Psoas muscle (tissue), 8 donors: Measurements from ENCODE around the gene FOXL1. TPM values are rescaled to one million over a fixed set of nuclear protein-coding genes. Genes with fewer than 3 reads are reported as not detected.
A peak's percentile ranks its signal among the peaks of the same experiment; 100 is the strongest.

Source experiments
- ATAC-seq, 4 donors: fragments of 200-7000 bp; cut with Tn5 transposase; one replicate each; pipeline ENCODE4 v1.9.1; 2020; ENCODE audit warnings: moderate library complexity in 3 of 4, mild to moderate bottlenecking in 2 of 4
- DNase-seq, 2 donors: peaks; one replicate each; pipeline ENCODE4 v3.0.0-alpha.2; 2020
- H3K27ac ChIP-seq: fragments of 200-600 bp; one replicate; pipeline ENCODE4 v1.8.0; 2022
- H3K27me3 ChIP-seq, 3 donors: fragments of 200-600 bp in 1 of 3; one replicate each; pipeline versions ENCODE4 v1.6.1 to v1.8.0; 2013 to 2022; ENCODE audit warnings: low read length in 2 of 3, mild to moderate bottlenecking in 2 of 3, moderate library complexity in 1 of 3; ENCODE audit not compliant: insufficient read depth in 3 of 3
- H3K36me3 ChIP-seq, 2 donors: fragments of 200-600 bp in 1 of 2; one replicate each; pipeline versions ENCODE4 v1.6.1 to v1.8.0; 2013 to 2022; ENCODE audit warnings: low read depth in 1 of 2, mild to moderate bottlenecking in 1 of 2, moderate library complexity in 1 of 2; ENCODE audit not compliant: insufficient read depth in 1 of 2
- H3K4me1 ChIP-seq: fragments of 200-600 bp; one replicate; pipeline ENCODE4 v1.8.0; 2022
- H3K4me3 ChIP-seq: fragments of 200-600 bp; one replicate; pipeline ENCODE4 v1.8.0; 2022; ENCODE audit warnings: mild to moderate bottlenecking
- H3K9me3 ChIP-seq: fragments of 200-600 bp; one replicate; pipeline ENCODE4 v1.8.0; 2022
- WGBS, 3 donors: extraction: QIAGEN DNeasy Blood & Tissue Kit; methylation state at CpG; one replicate each; pipeline versions ENCODE4 v1.1.6 to v1.1.7; 2013; 5-methylcytosine and 5-hydroxymethylcytosine counted together
- intact Hi-C, 2 donors: fragments of 100-400 bp; cut with DNase I; formaldehyde crosslinking; loops; one replicate each; pipeline versions ENCODE4 v1.11.0 to v1.14.2; 2022
- polyA plus RNA-seq, 3 donors: library from polyadenylated mRNA; stranded (reverse); fragments of 200-250 nt; gene quantifications; one replicate each; pipeline ENCODE4 v1.2.3, GENCODE V29; 2013
- total RNA-seq, 4 donors: library from RNA; stranded (reverse); fragmentation: NEBNext Ultra II Directional in 2 of 4; extraction: Animal tissue kit (Norgen Biotek cat#: 25700) in 2 of 4; gene quantifications; one replicate each; pipeline versions ENCODE4 v1.2.1 to v1.2.4, GENCODE V29; 2021 to 2023
- TF ChIP-seq, protein P1 (sequence below): fragments of 200-600 bp; IDR thresholded peaks from one replicate; pipeline ENCODE4 v1.8.0; 2022; ENCODE audit warnings: antibody characterized with exemption
- donor health status: healthy with polysubstance abuse.
- donor health status: DM: no; HTN: no; CAD: no; lungs with moderate emphysema.
- donor health status: Bipolar disorder and iron deficiency.
- donor health status: healthy.
- donor health status: DM: yes; HTN: yes; CAD: no.
- donor health status: DM: no; HTN: no; CAD: no.
- donor health status: DM: no; HTN: no; CAD: no.
- donor health status: DM: yes; HTN: yes; CAD: no.

Gene FOXL1
- total and polyA plus RNA-seq, 7 donors = 0.12 to 1.3 (median 0.22) TPM

DNA sequence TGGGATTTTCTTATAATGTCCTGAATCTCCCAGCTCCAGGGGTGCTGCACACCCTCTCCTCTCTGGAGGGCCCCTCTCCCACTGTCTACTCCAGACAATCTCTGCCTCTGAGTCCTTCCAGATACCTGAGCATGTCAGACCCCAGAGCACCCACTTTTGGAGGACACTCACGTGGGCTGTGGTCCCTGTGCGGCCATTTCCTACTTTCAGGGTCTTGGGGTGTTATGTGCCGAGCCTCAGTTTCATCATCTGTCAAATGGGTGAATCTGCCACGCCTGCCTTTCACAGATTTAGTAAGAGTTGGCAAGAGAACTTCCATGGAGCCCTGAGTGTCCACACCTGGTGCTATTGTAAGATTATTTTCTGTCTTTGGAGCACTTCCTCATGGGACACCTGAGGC, 3.7 kb upstream of the FOXL1 start:
- WGBS, 3 donors = 54 to 69% (median 65%) methylated on average over 4 of the region's 4 CpGs
- TF ChIP-seq, protein P1, sequence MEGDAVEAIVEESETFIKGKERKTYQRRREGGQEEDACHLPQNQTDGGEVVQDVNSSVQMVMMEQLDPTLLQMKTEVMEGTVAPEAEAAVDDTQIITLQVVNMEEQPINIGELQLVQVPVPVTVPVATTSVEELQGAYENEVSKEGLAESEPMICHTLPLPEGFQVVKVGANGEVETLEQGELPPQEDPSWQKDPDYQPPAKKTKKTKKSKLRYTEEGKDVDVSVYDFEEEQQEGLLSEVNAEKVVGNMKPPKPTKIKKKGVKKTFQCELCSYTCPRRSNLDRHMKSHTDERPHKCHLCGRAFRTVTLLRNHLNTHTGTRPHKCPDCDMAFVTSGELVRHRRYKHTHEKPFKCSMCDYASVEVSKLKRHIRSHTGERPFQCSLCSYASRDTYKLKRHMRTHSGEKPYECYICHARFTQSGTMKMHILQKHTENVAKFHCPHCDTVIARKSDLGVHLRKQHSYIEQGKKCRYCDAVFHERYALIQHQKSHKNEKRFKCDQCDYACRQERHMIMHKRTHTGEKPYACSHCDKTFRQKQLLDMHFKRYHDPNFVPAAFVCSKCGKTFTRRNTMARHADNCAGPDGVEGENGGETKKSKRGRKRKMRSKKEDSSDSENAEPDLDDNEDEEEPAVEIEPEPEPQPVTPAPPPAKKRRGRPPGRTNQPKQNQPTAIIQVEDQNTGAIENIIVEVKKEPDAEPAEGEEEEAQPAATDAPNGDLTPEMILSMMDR = no peak
- Histone ChIP-seq H3K4me3 (no peak overlapping the region), H3K27ac (no peak overlapping the region), H3K9me3 (no peaks in the 10 kb centered on the region), H3K4me1 (peaks cover 6% of the 10 kb centered on the region), H3K27me3 (peaks cover 5 to 99% (median 45%) of the 10 kb centered on the region in 3 donors), H3K36me3 (no peaks in the 10 kb centered on the region)
- ATAC-seq (no peak), DNase-seq (no peak)
- intact Hi-C loops = loop anchor here in 1 of 2 donors (5.0 kb wide), 1 partner anchor 178 kb away; no protein-coding TSS in a partner anchor

- no peak overlapping the region for H3K27ac ChIP-seq
- H3K27me3 ChIP-seq = peaks cover 5 to 99% (median 45%) of the 10 kb centered on the region in 3 donors
- WGBS, 3 donors = 34 to 42% (median 41%) methylated on average over 17 of the region's 17 CpGs
- TF ChIP-seq, protein P1 = no peak
- no peak for DNase-seq
- ATAC-seq = no peak
- peaks cover 6% of the 10 kb centered on the region for H3K4me1 ChIP-seq
- peak overlapping the region; percentile 66 for H3K4me3 ChIP-seq
- intact Hi-C loops = loop anchor here in 1 of 2 donors (5.0 kb wide), 1 partner anchor 177 kb away; no protein-coding TSS in a partner anchor
- H3K9me3 ChIP-seq = no peaks in the 10 kb centered on the region
- no peaks in the 10 kb centered on the region for H3K36me3 ChIP-seq
Measured at GRCh38 chr16:86575095-86575685, 3.2 kb upstream of the FOXL1 start.

- Histone ChIP-seq H3K9me3 (no peaks in the 10 kb centered on the region), H3K4me1 (peaks cover 6% of the 10 kb centered on the region), H3K36me3 (no peaks in the 10 kb centered on the region), H3K4me3 (peak overlapping the region; percentile 66), H3K27ac (peak overlapping the region; percentile 46), H3K27me3 (peaks cover 5 to 99% (median 43%) of the 10 kb centered on the region in 3 donors)
- peak; percentile 70 to 82 for DNase-seq
- intact Hi-C loops = loop anchor here in 1 of 2 donors (5.0 kb wide), 1 partner anchor 176 kb away; no protein-coding TSS in a partner anchor
- peak; percentile 65 to 88 (median 80) for ATAC-seq
- 1 to 2% (median 1%) methylated on average over 53 to 54 of the region's 54 CpGs for WGBS, 3 donors
- TF ChIP-seq, protein P1 = peak; percentile 46
Measured at GRCh38 chr16:86575754-86576557, 2.4 kb upstream of the FOXL1 start.

- ATAC-seq (peak in 1 of 4 donors; percentile 28), DNase-seq (no peak)
- peak overlapping the region; percentile 66 for H3K4me3 ChIP-seq
- H3K9me3 ChIP-seq = no peaks in the 10 kb centered on the region
- peaks cover 5 to 97% (median 39%) of the 10 kb centered on the region in 3 donors for H3K27me3 ChIP-seq
- intact Hi-C loops = loop anchor here in 1 of 2 donors (5.0 kb wide), 1 partner anchor 176 kb away; no protein-coding TSS in a partner anchor
- 20 to 24% (median 23%) methylated on average over 33 of the region's 33 CpGs for WGBS, 3 donors
- peaks cover 6% of the 10 kb centered on the region for H3K4me1 ChIP-seq
- no peaks in the 10 kb centered on the region for H3K36me3 ChIP-seq
- TF ChIP-seq, protein P1 = no peak
- peak overlapping the region; percentile 46 for H3K27ac ChIP-seq
Measured at GRCh38 chr16:86576591-86577313, 1.6 kb upstream of the FOXL1 start.
